Measurements from ENCODE around the gene CRB1. TPM values are rescaled to one million over a fixed set of nuclear protein-coding genes. Genes with fewer than 3 reads are reported as not detected.

CRB1 gene
- total and polyA plus RNA-seq, 2 experiments from 2014 or later: 0.27 to 0.56 TPM

GRCh38 chr1:197235355-197235754 is 32.7 kb upstream of the CRB1 start (continued):
- TF ChIP-seq REST (IDR thresholded peaks at IDR 0.05; ENCODE audit: unreplicated experiment) (no peak), EZH2 (IDR thresholded peaks at IDR 0.05; ENCODE audit: low read depth, unreplicated experiment) (no peak), ZNF114 (CRISPR knock-in tag; IDR thresholded peaks at IDR 0.05) (no peak), CTCF (conservative IDR thresholded peaks at IDR 0.05; ENCODE audit: low read depth in 2 of 2) (no peak), CREB1 (CRISPR knock-in tag; IDR thresholded peaks at IDR 0.05; ENCODE audit: low read depth) (no peak), JUNB (IDR thresholded peaks at IDR 0.05; ENCODE audit: unreplicated experiment) (no peak), NANOG (IDR thresholded peaks at IDR 0.05; ENCODE audit: borderline replicate concordance) (no peak)

GRCh38 chr1:197247465-197247864 is 20.6 kb upstream of the CRB1 start:
- Histone ChIP-seq H3K4me3 (no peak overlapping the region), H3K27ac (ENCODE audit: low read depth) (no peak overlapping the region), H4K20me1 (replicated peaks; ENCODE audit: insufficient read depth) (no peaks in the 10 kb centered on the region), H3K9me2 (ENCODE audit: insufficient read depth) (no peaks in the 10 kb centered on the region), H3K27me3 (ENCODE audit: insufficient read depth) (no peaks in the 10 kb centered on the region), H3K79me2 (replicated peaks; ENCODE audit: insufficient read depth) (no peaks in the 10 kb centered on the region), H3K4me2 (no peak overlapping the region), H3K4me1 (ENCODE audit: insufficient read depth) (no peaks in the 10 kb centered on the region), H3K36me3 (ENCODE audit: insufficient read depth) (no peaks in the 10 kb centered on the region), H2AFZ (no peak overlapping the region), H3F3A (replicated peaks; ENCODE audit: low read depth) (no peaks in the 10 kb centered on the region)
- Mint-ChIP-seq H3K27me3 (ENCODE audit: insufficient read depth, low read depth, poor library complexity) (no peaks in the 10 kb centered on the region), H3K27ac (no peak overlapping the region), H3K4me3 (no peak overlapping the region), H3K9me3 (no peaks in the 10 kb centered on the region), H3K4me1 (peaks cover 4% of the 10 kb centered on the region; the same call in 1 of the 3 replicates), H3K36me3 (ENCODE audit: low read depth) (no peaks in the 10 kb centered on the region)
- no peak for ATAC-seq
- no peak for DNase-seq (ENCODE audit: low spot score)
- TF ChIP-seq, protein P1, sequence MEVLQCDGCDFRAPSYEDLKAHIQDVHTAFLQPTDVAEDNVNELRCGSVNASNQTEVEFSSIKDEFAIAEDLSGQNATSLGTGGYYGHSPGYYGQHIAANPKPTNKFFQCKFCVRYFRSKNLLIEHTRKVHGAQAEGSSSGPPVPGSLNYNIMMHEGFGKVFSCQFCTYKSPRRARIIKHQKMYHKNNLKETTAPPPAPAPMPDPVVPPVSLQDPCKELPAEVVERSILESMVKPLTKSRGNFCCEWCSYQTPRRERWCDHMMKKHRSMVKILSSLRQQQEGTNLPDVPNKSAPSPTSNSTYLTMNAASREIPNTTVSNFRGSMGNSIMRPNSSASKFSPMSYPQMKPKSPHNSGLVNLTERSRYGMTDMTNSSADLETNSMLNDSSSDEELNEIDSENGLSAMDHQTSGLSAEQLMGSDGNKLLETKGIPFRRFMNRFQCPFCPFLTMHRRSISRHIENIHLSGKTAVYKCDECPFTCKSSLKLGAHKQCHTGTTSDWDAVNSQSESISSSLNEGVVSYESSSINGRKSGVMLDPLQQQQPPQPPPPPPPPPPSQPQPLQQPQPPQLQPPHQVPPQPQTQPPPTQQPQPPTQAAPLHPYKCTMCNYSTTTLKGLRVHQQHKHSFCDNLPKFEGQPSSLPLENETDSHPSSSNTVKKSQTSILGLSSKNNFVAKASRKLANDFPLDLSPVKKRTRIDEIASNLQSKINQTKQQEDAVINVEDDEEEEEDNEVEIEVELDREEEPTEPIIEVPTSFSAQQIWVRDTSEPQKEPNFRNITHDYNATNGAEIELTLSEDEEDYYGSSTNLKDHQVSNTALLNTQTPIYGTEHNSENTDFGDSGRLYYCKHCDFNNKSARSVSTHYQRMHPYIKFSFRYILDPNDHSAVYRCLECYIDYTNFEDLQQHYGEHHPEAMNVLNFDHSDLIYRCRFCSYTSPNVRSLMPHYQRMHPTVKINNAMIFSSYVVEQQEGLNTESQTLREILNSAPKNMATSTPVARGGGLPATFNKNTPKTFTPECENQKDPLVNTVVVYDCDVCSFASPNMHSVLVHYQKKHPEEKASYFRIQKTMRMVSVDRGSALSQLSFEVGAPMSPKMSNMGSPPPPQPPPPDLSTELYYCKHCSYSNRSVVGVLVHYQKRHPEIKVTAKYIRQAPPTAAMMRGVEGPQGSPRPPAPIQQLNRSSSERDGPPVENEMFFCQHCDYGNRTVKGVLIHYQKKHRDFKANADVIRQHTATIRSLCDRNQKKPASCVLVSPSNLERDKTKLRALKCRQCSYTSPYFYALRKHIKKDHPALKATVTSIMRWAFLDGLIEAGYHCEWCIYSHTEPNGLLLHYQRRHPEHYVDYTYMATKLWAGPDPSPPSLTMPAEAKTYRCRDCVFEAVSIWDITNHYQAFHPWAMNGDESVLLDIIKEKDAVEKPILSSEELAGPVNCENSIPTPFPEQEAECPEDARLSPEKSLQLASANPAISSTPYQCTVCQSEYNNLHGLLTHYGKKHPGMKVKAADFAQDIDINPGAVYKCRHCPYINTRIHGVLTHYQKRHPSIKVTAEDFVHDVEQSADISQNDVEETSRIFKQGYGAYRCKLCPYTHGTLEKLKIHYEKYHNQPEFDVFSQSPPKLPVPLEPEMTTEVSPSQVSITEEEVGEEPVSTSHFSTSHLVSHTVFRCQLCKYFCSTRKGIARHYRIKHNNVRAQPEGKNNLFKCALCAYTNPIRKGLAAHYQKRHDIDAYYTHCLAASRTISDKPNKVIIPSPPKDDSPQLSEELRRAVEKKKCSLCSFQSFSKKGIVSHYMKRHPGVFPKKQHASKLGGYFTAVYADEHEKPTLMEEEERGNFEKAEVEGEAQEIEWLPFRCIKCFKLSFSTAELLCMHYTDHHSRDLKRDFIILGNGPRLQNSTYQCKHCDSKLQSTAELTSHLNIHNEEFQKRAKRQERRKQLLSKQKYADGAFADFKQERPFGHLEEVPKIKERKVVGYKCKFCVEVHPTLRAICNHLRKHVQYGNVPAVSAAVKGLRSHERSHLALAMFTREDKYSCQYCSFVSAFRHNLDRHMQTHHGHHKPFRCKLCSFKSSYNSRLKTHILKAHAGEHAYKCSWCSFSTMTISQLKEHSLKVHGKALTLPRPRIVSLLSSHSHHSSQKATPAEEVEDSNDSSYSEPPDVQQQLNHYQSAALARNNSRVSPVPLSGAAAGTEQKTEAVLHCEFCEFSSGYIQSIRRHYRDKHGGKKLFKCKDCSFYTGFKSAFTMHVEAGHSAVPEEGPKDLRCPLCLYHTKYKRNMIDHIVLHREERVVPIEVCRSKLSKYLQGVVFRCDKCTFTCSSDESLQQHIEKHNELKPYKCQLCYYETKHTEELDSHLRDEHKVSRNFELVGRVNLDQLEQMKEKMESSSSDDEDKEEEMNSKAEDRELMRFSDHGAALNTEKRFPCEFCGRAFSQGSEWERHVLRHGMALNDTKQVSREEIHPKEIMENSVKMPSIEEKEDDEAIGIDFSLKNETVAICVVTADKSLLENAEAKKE (CRISPR knock-in tag; IDR thresholded peaks at IDR 0.05): no peak
- TF ChIP-seq REST (IDR thresholded peaks at IDR 0.05; ENCODE audit: unreplicated experiment) (no peak), ZNF331 (CRISPR knock-in tag; IDR thresholded peaks at IDR 0.05; ENCODE audit: low read depth) (no peak)
